Endothelial cell of umbilical vein (primary cell): ENCODE results near the gene MMS22L.

Source experiments
- CTCF ChIP-seq, 2 donors: IDR thresholded peaks; 1 replicate in 1 of 2; 2 replicates in 1 of 2; pipeline ENCODE4 v1.5.1; 2011; ENCODE audit warnings: low read length in 2 of 2, mild to moderate bottlenecking in 2 of 2, moderate library complexity in 2 of 2, control low read depth in 1 of 2, inconsistent platforms in 1 of 2, low read depth in 1 of 2; ENCODE audit not compliant: insufficient read depth in 1 of 2; ENCODE audit errors: extremely low read depth in 1 of 2
- EZH2 ChIP-seq: IDR thresholded peaks from 2 replicates; pipeline ENCODE4 v1.6.1; 2012; ENCODE audit warnings: borderline replicate concordance, low read depth, mild to moderate bottlenecking, moderate library complexity, low read length, inconsistent platforms; ENCODE audit not compliant: severe bottlenecking
- FOS ChIP-seq: IDR thresholded peaks from 2 replicates; pipeline ENCODE4 v1.6.1; 2011; ENCODE audit warnings: mild to moderate bottlenecking, low read length, moderate library complexity, borderline replicate concordance; ENCODE audit not compliant: insufficient read depth
- GATA2 ChIP-seq: IDR thresholded peaks from 2 replicates; pipeline ENCODE4 v1.7.0; 2011; ENCODE audit warnings: low read depth, mild to moderate bottlenecking, moderate library complexity, mixed read lengths, low read length; ENCODE audit not compliant: insufficient read length, insufficient read depth
- JUN ChIP-seq: IDR thresholded peaks from 2 replicates; pipeline ENCODE4 v1.6.1; 2011; ENCODE audit warnings: borderline replicate concordance, low read depth; ENCODE audit not compliant: insufficient read length, insufficient read depth
- MAX ChIP-seq: IDR thresholded peaks from 2 replicates; pipeline ENCODE4 v1.6.1; 2011; ENCODE audit not compliant: insufficient read depth, insufficient read length
- MYC ChIP-seq: IDR thresholded peaks from one replicate; pipeline ENCODE4 v1.6.1; 2011; ENCODE audit warnings: mild to moderate bottlenecking, low read depth, low read length
- POLR2A ChIP-seq: IDR thresholded peaks from 2 replicates; pipeline ENCODE4 v1.6.1; 2012; ENCODE audit warnings: low read depth, mild to moderate bottlenecking, control low read depth, low read length
- POLR2AphosphoS5 ChIP-seq: IDR thresholded peaks from 2 replicates; pipeline ENCODE4 v1.6.1; 2012; ENCODE audit warnings: low read depth, mild to moderate bottlenecking, control low read depth, low read length, moderate library complexity; ENCODE audit not compliant: insufficient read depth

- TF ChIP-seq POLR2A (no peak), POLR2AphosphoS5 (no peak), CTCF (IDR thresholded peaks at IDR 0.05; ENCODE audit: extremely low read depth in 1 of 2, insufficient read depth in 1 of 2, low read depth in 1 of 2, low read length in 2 of 2) (no peak), EZH2 (no peak), MYC (no peak), MAX (no peak), GATA2 (no peak), FOS (no peak), JUN (no peak)
Observed at GRCh38 chr6:97195117-97195516, 87.9 kb downstream of the MMS22L start.
